Liver (tissue), 9 donors: ENCODE results near the gene LAMC1. TPM values are rescaled to one million over a fixed set of nuclear protein-coding genes. Genes with fewer than 3 reads are reported as not detected.

Source experiments
- DNase-seq: peaks from one replicate; pipeline ENCODE4 v3.0.0-alpha.2; 2017; ENCODE audit warnings: low spot score
- H3K27ac ChIP-seq, 2 donors: one replicate each; pipeline ENCODE4 v1.7.0; 2013; ENCODE audit warnings: inconsistent platforms in 2 of 2, low read length in 2 of 2, control low read depth in 1 of 2, low read depth in 1 of 2, mild to moderate bottlenecking in 1 of 2
- H3K27me3 ChIP-seq, 4 donors: one replicate each; pipeline versions ENCODE4 v1.6.1 to v1.7.0; 2013; ENCODE audit warnings: low read length in 3 of 4, inconsistent platforms in 1 of 4, mild to moderate bottlenecking in 1 of 4, moderate library complexity in 1 of 4; ENCODE audit not compliant: control insufficient read depth in 4 of 4, insufficient read depth in 4 of 4
- H3K36me3 ChIP-seq, 4 donors: one replicate each; pipeline versions ENCODE4 v1.6.1 to v1.7.0; 2013; ENCODE audit warnings: low read length in 3 of 4, mild to moderate bottlenecking in 3 of 4, low read depth in 1 of 4, moderate library complexity in 1 of 4; ENCODE audit not compliant: control insufficient read depth in 4 of 4, insufficient read depth in 3 of 4
- H3K4me1 ChIP-seq, 4 donors: one replicate each; pipeline versions ENCODE4 v1.6.1 to v1.7.0; 2013; ENCODE audit warnings: low read length in 3 of 4, mild to moderate bottlenecking in 3 of 4, moderate library complexity in 1 of 4; ENCODE audit not compliant: control insufficient read depth in 4 of 4, insufficient read depth in 4 of 4
- H3K4me3 ChIP-seq, 3 donors: one replicate each; pipeline versions ENCODE4 v1.6.1 to v1.7.0; 2013; ENCODE audit warnings: low read length in 3 of 3, control low read depth in 1 of 3, low read depth in 1 of 3, mild to moderate bottlenecking in 1 of 3
- H3K9ac ChIP-seq, 2 donors: one replicate each; pipeline ENCODE4 v1.7.0; 2013; ENCODE audit warnings: low read length in 2 of 2, mild to moderate bottlenecking in 2 of 2, moderate library complexity in 2 of 2, control low read depth in 1 of 2, low read depth in 1 of 2
- H3K9me3 ChIP-seq, 4 donors: one replicate each; pipeline versions ENCODE4 v1.6.1 to v1.7.0; 2013; ENCODE audit warnings: low read length in 3 of 4; ENCODE audit not compliant: control insufficient read depth in 4 of 4
- EGR1 ChIP-seq, 2 donors: IDR thresholded peaks; 2 replicates each; pipeline ENCODE4 v1.6.1; 2016 to 2018; ENCODE audit warnings: antibody characterized with exemption in 2 of 2, low read depth in 2 of 2
- FOXA1 ChIP-seq: IDR thresholded peaks from 2 replicates; pipeline ENCODE4 v1.6.1; 2016; ENCODE audit warnings: antibody characterized with exemption
- FOXA2 ChIP-seq: IDR thresholded peaks from 2 replicates; pipeline ENCODE4 v1.6.1; 2016; ENCODE audit warnings: antibody characterized with exemption
- GABPA ChIP-seq, 2 donors: IDR thresholded peaks in 1 of 2; conservative IDR thresholded peaks in 1 of 2; 2 replicates each; pipeline ENCODE4 v1.6.1; 2016; ENCODE audit warnings: antibody characterized with exemption in 2 of 2, mild to moderate bottlenecking in 1 of 2, moderate library complexity in 1 of 2
- HNF4A ChIP-seq, 2 donors: conservative IDR thresholded peaks; 2 replicates each; pipeline ENCODE4 v1.6.1; 2016; ENCODE audit warnings: antibody characterized with exemption in 2 of 2, mild to moderate bottlenecking in 2 of 2
- HNF4G ChIP-seq: IDR thresholded peaks from 2 replicates; pipeline ENCODE4 v1.6.1; 2016; ENCODE audit warnings: antibody characterized with exemption
- JUND ChIP-seq, 2 donors: IDR thresholded peaks; 2 replicates each; pipeline ENCODE4 v1.6.1; 2016; ENCODE audit warnings: antibody characterized with exemption in 2 of 2
- NR2F2 ChIP-seq: IDR thresholded peaks from 2 replicates; pipeline ENCODE4 v1.6.1; 2016; ENCODE audit warnings: antibody characterized with exemption
- RAD21 ChIP-seq, 2 donors: IDR thresholded peaks; 2 replicates each; pipeline ENCODE4 v1.6.1; 2016; ENCODE audit warnings: antibody characterized with exemption in 2 of 2, mild to moderate bottlenecking in 2 of 2
- RXRA ChIP-seq, 2 donors: IDR thresholded peaks; 2 replicates each; pipeline ENCODE4 v1.6.1; 2017 to 2018; ENCODE audit warnings: antibody characterized with exemption in 2 of 2, mild to moderate bottlenecking in 1 of 2
- SP1 ChIP-seq: IDR thresholded peaks from 2 replicates; pipeline ENCODE4 v1.6.1; 2018; ENCODE audit warnings: antibody characterized with exemption, mild to moderate bottlenecking
- TAF1 ChIP-seq: conservative IDR thresholded peaks from 2 replicates; pipeline ENCODE4 v1.6.1; 2016; ENCODE audit warnings: antibody characterized with exemption, mild to moderate bottlenecking
- YY1 ChIP-seq: IDR thresholded peaks from 2 replicates; pipeline ENCODE4 v1.6.1; 2016; ENCODE audit warnings: antibody characterized with exemption, mild to moderate bottlenecking
- WGBS: extraction: QIAGEN DNeasy Blood & Tissue Kit; methylation state at CpG from one replicate; pipeline ENCODE4 v1.1.7; 2013; 5-methylcytosine and 5-hydroxymethylcytosine counted together
- polyA plus RNA-seq, 2 donors: library from polyadenylated mRNA; stranded (reverse) in 1 of 2; unstranded in 1 of 2; fragments of 200-250 nt in 1 of 2; fragments of >200 nt in 1 of 2; fragmentation: Nextera tagmentation in 1 of 2; extraction: Ambion mirVana in 1 of 2; gene quantifications; one replicate each; pipeline versions ENCODE4 v1.2.1 to v1.2.3, GENCODE V29; 2013 to 2015
- total RNA-seq, 2 donors: library from RNA; depleted of rRNA; stranded (reverse); fragments of >200 nt; gene quantifications; one replicate each; pipeline ENCODE4 v1.2.3, GENCODE V29; 2014
- TF ChIP-seq, protein P1 (sequence below): IDR thresholded peaks from 2 replicates; pipeline ENCODE4 v1.6.1; 2016; ENCODE audit warnings: antibody characterized with exemption
- TF ChIP-seq, protein P2 (sequence below): IDR thresholded peaks from 2 replicates; pipeline ENCODE4 v1.6.1; 2016; ENCODE audit warnings: antibody characterized with exemption
- TF ChIP-seq, protein P3 (sequence below): fragments of 150-350 bp; IDR thresholded peaks from 2 replicates; pipeline ENCODE4 v1.5.1; 2017; ENCODE audit warnings: improper control_type of control experiment, low read depth, low read length; ENCODE audit not compliant: missing input control
- TF ChIP-seq, protein P4 (sequence below): IDR thresholded peaks from 2 replicates; pipeline ENCODE4 v1.6.1; 2016; ENCODE audit warnings: antibody characterized with exemption, mild to moderate bottlenecking
- TF ChIP-seq, protein P5 (sequence below): IDR thresholded peaks from 2 replicates; pipeline ENCODE4 v1.6.1; 2016; ENCODE audit warnings: antibody characterized with exemption
- donor health status: healthy.
- donor health status: healthy.
- donor health status: healthy.
- donor health status: healthy.
- donor health status: healthy.

LAMC1 gene
- total and polyA plus RNA-seq, 4 donors: 5.3 to 35.1 (median 19.7) TPM

DNA sequence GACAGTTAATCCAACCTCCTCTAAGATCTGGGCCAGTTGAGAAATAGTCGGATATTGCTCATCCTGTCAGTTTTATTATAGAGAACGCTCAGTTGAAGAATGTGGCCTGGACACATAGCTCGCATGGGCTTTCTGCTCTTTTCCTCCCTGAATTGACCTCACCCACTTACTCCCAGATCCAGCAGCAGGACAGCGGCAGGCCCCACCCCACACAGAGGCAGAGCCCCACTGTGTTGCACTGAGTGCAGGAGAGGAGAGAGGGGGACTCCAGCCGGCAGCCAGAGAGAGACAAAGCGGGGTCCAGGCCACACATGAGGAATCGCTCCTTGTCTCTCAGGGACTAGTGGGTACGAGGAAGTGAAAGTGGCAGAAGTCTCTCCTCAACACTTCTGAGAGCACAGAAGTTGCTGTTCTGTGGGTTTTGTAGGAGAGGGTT is 78.6 kb downstream of the LAMC1 start:
- 80% methylated on average over 8 of the region's 8 CpGs for WGBS
- DNase-seq: no peak
- no peak overlapping the region for H3K27ac ChIP-seq
- H3K4me3 ChIP-seq: no peak overlapping the region
- H3K9me3 ChIP-seq: no peaks in the 10 kb centered on the region
- H3K27me3 ChIP-seq: no peaks in the 10 kb centered on the region
- peaks cover 0 to 3% (median 1%) of the 10 kb centered on the region in 4 donors for H3K36me3 ChIP-seq
- no peak for TF ChIP-seq SP1
- no peak for TF ChIP-seq FOXA1
- TF ChIP-seq RXRA (IDR thresholded peaks at IDR 0.05): no peak
- no peak for TF ChIP-seq YY1
- TF ChIP-seq RAD21 (IDR thresholded peaks at IDR 0.05): no peak
- TF ChIP-seq, protein P1, sequence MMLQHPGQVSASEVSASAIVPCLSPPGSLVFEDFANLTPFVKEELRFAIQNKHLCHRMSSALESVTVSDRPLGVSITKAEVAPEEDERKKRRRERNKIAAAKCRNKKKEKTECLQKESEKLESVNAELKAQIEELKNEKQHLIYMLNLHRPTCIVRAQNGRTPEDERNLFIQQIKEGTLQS: no peak
- TF ChIP-seq, protein P2, sequence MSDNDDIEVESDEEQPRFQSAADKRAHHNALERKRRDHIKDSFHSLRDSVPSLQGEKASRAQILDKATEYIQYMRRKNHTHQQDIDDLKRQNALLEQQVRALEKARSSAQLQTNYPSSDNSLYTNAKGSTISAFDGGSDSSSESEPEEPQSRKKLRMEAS: no peak
- no peak for TF ChIP-seq JUND (IDR thresholded peaks at IDR 0.05)
- TF ChIP-seq GABPA (IDR thresholded peaks at IDR 0.05 in 1 of 2, conservative IDR thresholded peaks at IDR 0.05 in 1 of 2): no peak
- TF ChIP-seq, protein P3, sequence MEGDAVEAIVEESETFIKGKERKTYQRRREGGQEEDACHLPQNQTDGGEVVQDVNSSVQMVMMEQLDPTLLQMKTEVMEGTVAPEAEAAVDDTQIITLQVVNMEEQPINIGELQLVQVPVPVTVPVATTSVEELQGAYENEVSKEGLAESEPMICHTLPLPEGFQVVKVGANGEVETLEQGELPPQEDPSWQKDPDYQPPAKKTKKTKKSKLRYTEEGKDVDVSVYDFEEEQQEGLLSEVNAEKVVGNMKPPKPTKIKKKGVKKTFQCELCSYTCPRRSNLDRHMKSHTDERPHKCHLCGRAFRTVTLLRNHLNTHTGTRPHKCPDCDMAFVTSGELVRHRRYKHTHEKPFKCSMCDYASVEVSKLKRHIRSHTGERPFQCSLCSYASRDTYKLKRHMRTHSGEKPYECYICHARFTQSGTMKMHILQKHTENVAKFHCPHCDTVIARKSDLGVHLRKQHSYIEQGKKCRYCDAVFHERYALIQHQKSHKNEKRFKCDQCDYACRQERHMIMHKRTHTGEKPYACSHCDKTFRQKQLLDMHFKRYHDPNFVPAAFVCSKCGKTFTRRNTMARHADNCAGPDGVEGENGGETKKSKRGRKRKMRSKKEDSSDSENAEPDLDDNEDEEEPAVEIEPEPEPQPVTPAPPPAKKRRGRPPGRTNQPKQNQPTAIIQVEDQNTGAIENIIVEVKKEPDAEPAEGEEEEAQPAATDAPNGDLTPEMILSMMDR: no peak
- TF ChIP-seq EGR1 (IDR thresholded peaks at IDR 0.05; ENCODE audit: low read depth in 2 of 2): no peak
- no peak for TF ChIP-seq HNF4G
- TF ChIP-seq NR2F2: no peak
- TF ChIP-seq, protein P4, sequence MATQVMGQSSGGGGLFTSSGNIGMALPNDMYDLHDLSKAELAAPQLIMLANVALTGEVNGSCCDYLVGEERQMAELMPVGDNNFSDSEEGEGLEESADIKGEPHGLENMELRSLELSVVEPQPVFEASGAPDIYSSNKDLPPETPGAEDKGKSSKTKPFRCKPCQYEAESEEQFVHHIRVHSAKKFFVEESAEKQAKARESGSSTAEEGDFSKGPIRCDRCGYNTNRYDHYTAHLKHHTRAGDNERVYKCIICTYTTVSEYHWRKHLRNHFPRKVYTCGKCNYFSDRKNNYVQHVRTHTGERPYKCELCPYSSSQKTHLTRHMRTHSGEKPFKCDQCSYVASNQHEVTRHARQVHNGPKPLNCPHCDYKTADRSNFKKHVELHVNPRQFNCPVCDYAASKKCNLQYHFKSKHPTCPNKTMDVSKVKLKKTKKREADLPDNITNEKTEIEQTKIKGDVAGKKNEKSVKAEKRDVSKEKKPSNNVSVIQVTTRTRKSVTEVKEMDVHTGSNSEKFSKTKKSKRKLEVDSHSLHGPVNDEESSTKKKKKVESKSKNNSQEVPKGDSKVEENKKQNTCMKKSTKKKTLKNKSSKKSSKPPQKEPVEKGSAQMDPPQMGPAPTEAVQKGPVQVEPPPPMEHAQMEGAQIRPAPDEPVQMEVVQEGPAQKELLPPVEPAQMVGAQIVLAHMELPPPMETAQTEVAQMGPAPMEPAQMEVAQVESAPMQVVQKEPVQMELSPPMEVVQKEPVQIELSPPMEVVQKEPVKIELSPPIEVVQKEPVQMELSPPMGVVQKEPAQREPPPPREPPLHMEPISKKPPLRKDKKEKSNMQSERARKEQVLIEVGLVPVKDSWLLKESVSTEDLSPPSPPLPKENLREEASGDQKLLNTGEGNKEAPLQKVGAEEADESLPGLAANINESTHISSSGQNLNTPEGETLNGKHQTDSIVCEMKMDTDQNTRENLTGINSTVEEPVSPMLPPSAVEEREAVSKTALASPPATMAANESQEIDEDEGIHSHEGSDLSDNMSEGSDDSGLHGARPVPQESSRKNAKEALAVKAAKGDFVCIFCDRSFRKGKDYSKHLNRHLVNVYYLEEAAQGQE: no peak
- TF ChIP-seq TAF1: no peak
- no peak for TF ChIP-seq HNF4A (conservative IDR thresholded peaks at IDR 0.05)
- TF ChIP-seq, protein P5, sequence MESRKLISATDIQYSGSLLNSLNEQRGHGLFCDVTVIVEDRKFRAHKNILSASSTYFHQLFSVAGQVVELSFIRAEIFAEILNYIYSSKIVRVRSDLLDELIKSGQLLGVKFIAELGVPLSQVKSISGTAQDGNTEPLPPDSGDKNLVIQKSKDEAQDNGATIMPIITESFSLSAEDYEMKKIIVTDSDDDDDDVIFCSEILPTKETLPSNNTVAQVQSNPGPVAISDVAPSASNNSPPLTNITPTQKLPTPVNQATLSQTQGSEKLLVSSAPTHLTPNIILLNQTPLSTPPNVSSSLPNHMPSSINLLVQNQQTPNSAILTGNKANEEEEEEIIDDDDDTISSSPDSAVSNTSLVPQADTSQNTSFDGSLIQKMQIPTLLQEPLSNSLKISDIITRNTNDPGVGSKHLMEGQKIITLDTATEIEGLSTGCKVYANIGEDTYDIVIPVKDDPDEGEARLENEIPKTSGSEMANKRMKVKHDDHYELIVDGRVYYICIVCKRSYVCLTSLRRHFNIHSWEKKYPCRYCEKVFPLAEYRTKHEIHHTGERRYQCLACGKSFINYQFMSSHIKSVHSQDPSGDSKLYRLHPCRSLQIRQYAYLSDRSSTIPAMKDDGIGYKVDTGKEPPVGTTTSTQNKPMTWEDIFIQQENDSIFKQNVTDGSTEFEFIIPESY: no peak
- H3K9ac ChIP-seq: no peak overlapping the region
- no peaks in the 10 kb centered on the region for H3K4me1 ChIP-seq

DNA sequence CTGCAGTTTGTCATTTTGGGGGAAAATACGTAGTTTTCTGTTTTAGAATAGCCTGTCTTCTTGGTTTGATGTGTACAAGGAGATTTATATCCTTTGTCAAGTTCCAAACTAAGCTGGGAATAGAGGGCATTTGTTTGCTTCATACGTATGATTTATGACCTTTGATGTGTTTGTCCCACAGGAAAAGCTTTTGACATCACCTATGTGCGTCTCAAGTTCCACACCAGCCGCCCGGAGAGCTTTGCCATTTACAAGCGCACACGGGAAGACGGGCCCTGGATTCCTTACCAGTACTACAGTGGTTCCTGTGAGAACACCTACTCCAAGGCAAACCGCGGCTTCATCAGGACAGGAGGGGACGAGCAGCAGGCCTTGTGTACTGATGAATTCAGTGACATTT is 79.9 kb downstream of the LAMC1 start:
- no peak overlapping the region for H3K9ac ChIP-seq
- H3K27me3 ChIP-seq: no peaks in the 10 kb centered on the region
- no peak for DNase-seq
- no peaks in the 10 kb centered on the region for H3K9me3 ChIP-seq
- 97% methylated on average over 11 of the region's 11 CpGs for WGBS
- no peak overlapping the region for H3K4me3 ChIP-seq
- TF ChIP-seq FOXA2: no peak
- TF ChIP-seq RXRA (IDR thresholded peaks at IDR 0.05): no peak
- TF ChIP-seq HNF4A (conservative IDR thresholded peaks at IDR 0.05): no peak
- no peak for TF ChIP-seq JUND (IDR thresholded peaks at IDR 0.05)
- no peak for TF ChIP-seq GABPA (IDR thresholded peaks at IDR 0.05 in 1 of 2, conservative IDR thresholded peaks at IDR 0.05 in 1 of 2)
- TF ChIP-seq, protein P1: no peak
- TF ChIP-seq, protein P2: no peak
- TF ChIP-seq, protein P5: no peak
- no peak for TF ChIP-seq YY1
- TF ChIP-seq TAF1: no peak
- no peak for TF ChIP-seq FOXA1
- peaks cover 0 to 3% (median 1%) of the 10 kb centered on the region in 4 donors for H3K36me3 ChIP-seq
- no peaks in the 10 kb centered on the region for H3K4me1 ChIP-seq
- no peak overlapping the region for H3K27ac ChIP-seq
